ENCODE data around the gene SPDEF.

- TF ChIP-seq POLR2A (IDR thresholded peaks at IDR 0.05) (no peak), POLR2AphosphoS5 (IDR thresholded peaks at IDR 0.05) (peak in 1 of 4 donors; percentile 11), EP300 (IDR thresholded peaks at IDR 0.05) (no peak)
- TF ChIP-seq, protein P1, sequence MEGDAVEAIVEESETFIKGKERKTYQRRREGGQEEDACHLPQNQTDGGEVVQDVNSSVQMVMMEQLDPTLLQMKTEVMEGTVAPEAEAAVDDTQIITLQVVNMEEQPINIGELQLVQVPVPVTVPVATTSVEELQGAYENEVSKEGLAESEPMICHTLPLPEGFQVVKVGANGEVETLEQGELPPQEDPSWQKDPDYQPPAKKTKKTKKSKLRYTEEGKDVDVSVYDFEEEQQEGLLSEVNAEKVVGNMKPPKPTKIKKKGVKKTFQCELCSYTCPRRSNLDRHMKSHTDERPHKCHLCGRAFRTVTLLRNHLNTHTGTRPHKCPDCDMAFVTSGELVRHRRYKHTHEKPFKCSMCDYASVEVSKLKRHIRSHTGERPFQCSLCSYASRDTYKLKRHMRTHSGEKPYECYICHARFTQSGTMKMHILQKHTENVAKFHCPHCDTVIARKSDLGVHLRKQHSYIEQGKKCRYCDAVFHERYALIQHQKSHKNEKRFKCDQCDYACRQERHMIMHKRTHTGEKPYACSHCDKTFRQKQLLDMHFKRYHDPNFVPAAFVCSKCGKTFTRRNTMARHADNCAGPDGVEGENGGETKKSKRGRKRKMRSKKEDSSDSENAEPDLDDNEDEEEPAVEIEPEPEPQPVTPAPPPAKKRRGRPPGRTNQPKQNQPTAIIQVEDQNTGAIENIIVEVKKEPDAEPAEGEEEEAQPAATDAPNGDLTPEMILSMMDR (IDR thresholded peaks at IDR 0.05): no peak
Observed at GRCh38 chr6:34580707-34581560, 24.8 kb upstream of the SPDEF start.

Data from sigmoid colon (tissue), 4 donors.